T-cell (primary cell): ENCODE results near the gene POLR2F. TPM values are rescaled to one million over a fixed set of nuclear protein-coding genes. Genes with fewer than 3 reads are reported as not detected.

Experiments used
- ATAC-seq, 4 experiments: fragments of 200-7000 bp in 3 of 4; fragments of 150-1000 bp in 1 of 4; cut with Tn5 transposase; replicated peaks in 1 of 4; 1 replicate in 3 of 4; 2 replicates in 1 of 4; pipeline ENCODE4 v1.10.0; 2021; ENCODE audit warnings: moderate library complexity in 3 of 4, mild to moderate bottlenecking in 2 of 4, moderate number of reproducible peaks in 1 of 4
- CTCF ChIA-PET, 2 donors: fragments of 300-600 bp; sonication (Branson Sonifier 250); formaldehyde crosslinking; loops; one replicate each; lab custom pipeline; 2022; ENCODE audit warnings: antibody characterized with exemption in 2 of 2; lab: Charles Lee
- POLR2A ChIA-PET, 2 donors: fragments of 300-600 bp; sonication (Branson Sonifier 250); formaldehyde crosslinking; loops; one replicate each; lab custom pipeline; 2022; ENCODE audit warnings: antibody characterized with exemption in 2 of 2; lab: Charles Lee
- DNase-seq, 35 experiments: peaks; one replicate each; pipeline versions ENCODE4 v3.0.0 to v3.0.0-alpha.2; 2013 to 2023
- H3K27ac ChIP-seq: one replicate; pipeline ENCODE4 v1.5.1; 2013; ENCODE audit warnings: low read length
- H3K27me3 ChIP-seq, 2 experiments: replicated peaks in 1 of 2; 1 replicate in 1 of 2; 2 replicates in 1 of 2; pipeline versions ENCODE4 v1.6.1 to v1.7.0; 2013; ENCODE audit warnings: low read length in 1 of 2, mixed read lengths in 1 of 2; ENCODE audit not compliant: control insufficient read depth in 2 of 2, insufficient read depth in 2 of 2; ENCODE audit errors: extremely low read depth in 1 of 2
- H3K36me3 ChIP-seq, 2 donors: 1 replicate in 1 of 2; 2 replicates in 1 of 2; pipeline versions ENCODE4 v1.6.1 to v1.7.0; 2013; ENCODE audit warnings: low read length in 1 of 2; ENCODE audit not compliant: control insufficient read depth in 2 of 2, insufficient read depth in 1 of 2; ENCODE audit errors: extremely low read depth in 1 of 2
- H3K4me1 ChIP-seq, 2 experiments: 1 replicate in 1 of 2; 2 replicates in 1 of 2; pipeline versions ENCODE4 v1.6.1 to v1.7.0; 2013; ENCODE audit warnings: low read length in 2 of 2, mixed read lengths in 1 of 2; ENCODE audit not compliant: insufficient read depth in 2 of 2, control insufficient read depth in 1 of 2; ENCODE audit errors: extremely low read depth in 1 of 2
- H3K4me3 ChIP-seq, 2 donors: 1 replicate in 1 of 2; 2 replicates in 1 of 2; pipeline versions ENCODE4 v1.5.1 to v1.7.0; 2013; ENCODE audit warnings: mild to moderate bottlenecking in 2 of 2, low read length in 1 of 2, moderate library complexity in 1 of 2; ENCODE audit not compliant: control insufficient read depth in 1 of 2; ENCODE audit errors: extremely low read depth in 1 of 2
- H3K9me3 ChIP-seq: 2 replicates; pipeline ENCODE4 v1.7.0; 2013
- H3K27ac Mint-ChIP-seq, 2 donors: one replicate each; pipeline ENCODE4 v1.8.0; 2020 to 2021; ENCODE audit warnings: mild to moderate bottlenecking in 2 of 2, mixed read lengths in 2 of 2
- H3K27me3 Mint-ChIP-seq, 2 donors: one replicate each; pipeline ENCODE4 v1.8.0; 2021 to 2022; ENCODE audit warnings: mixed read lengths in 2 of 2
- H3K36me3 Mint-ChIP-seq: one replicate; pipeline ENCODE4 v1.8.0; 2021; ENCODE audit warnings: mixed read lengths
- H3K4me1 Mint-ChIP-seq, 3 donors: one replicate each; pipeline ENCODE4 v1.8.0; 2020 to 2022; ENCODE audit warnings: mixed read lengths in 3 of 3, mild to moderate bottlenecking in 1 of 3
- H3K4me3 Mint-ChIP-seq, 3 donors: one replicate each; pipeline ENCODE4 v1.8.0; 2020 to 2022; ENCODE audit warnings: mild to moderate bottlenecking in 3 of 3, mixed read lengths in 3 of 3, moderate library complexity in 3 of 3
- H3K9me3 Mint-ChIP-seq, 3 donors: one replicate each; pipeline ENCODE4 v1.8.0; 2020 to 2022; ENCODE audit warnings: mixed read lengths in 3 of 3
- WGBS: methylation state at CpG from one replicate; pipeline ENCODE4 v1.1.5; 2013; ENCODE audit warnings: missing lambda C conversion rate; ENCODE audit not compliant: insufficient coverage; 5-methylcytosine and 5-hydroxymethylcytosine counted together
- total RNA-seq, 35 experiments: library from RNA in 6 of 35; stranded (reverse) in 6 of 35; fragments of 120-200 nt in 1 of 35; gene quantifications; one replicate each; pipeline versions ENCODE4 v1.2.1 to v1.2.4 and lab custom pipeline; 2013 to 2026

The POLR2F gene
- total RNA-seq, 5 donors from 2014 or later (not counting 1 experiment from before 2014, with no cell fraction given), result 31.4 to 54.5 (median 49.4) TPM

DNA sequence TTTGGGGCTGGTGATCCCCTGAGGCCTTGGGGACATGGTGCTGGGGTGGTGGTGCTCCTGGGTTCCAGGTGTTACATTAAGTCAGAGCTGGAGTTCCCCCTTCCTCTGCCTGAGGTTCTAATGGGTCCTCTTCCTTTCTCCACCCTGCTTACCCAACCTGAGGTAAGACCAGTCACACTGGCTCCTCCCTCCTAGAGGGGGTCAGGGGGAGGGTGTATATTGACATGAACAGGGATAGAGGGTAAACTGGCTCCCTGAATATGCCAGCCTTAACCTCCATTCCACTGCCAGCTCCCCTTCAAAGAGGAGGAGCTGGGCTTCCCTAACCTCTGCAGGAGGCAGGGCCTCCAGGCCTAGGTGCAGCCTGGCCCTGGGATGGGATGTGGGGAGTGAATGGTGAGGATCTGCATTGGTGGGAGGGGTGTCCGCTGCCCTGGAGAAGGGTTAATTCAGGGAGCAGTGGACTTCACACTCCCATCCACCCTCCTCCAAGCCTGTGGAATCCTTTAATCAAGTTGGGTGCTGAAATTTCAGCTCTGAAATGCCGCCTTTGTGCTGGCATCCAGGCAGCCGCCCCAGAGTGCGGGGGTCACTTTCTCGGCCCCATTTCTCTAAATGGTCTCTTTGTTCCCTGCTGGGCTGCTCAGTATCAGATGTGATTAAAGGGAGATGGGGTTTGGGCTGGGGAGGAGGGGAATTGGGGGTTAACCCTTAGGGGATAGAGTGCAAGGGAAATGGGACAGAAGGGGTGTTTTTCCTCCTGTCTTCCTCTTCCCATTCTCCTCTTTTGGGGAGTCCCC, 15.2 kb downstream of the POLR2F start:
- ChIA-PET POLR2A (interaction anchor here in 1 of 2 donors (0.6 kb wide), 1 partner anchor 161 kb away, joined by 4 read pairs; the partner anchor contains the start of gene GCAT), CTCF (interaction anchor here in 1 of 2 donors (1.0 kb wide), 1 partner anchor 15 kb away, joined by 3 read pairs; the partner anchor contains the start of gene POLR2F)
- Mint-ChIP-seq H3K4me3 (no peak overlapping the region), H3K27me3 (no peaks in the 10 kb centered on the region), H3K4me1 (peaks cover 3 to 14% (median 5%) of the 10 kb centered on the region in 3 donors), H3K9me3 (no peaks in the 10 kb centered on the region), H3K36me3 (peaks cover 37% of the 10 kb centered on the region), H3K27ac (no peak overlapping the region)
- peaks cover 24 to 43% of the 10 kb centered on the region in 2 donors for H3K36me3 ChIP-seq
- no peak overlapping the region for H3K4me3 ChIP-seq
- no peak overlapping the region for H3K27ac ChIP-seq
- no peak for DNase-seq
- no peaks in the 10 kb centered on the region for H3K27me3 ChIP-seq
- no peak for ATAC-seq
- H3K4me1 ChIP-seq, result no peaks in the 10 kb centered on the region
- no peaks in the 10 kb centered on the region for H3K9me3 ChIP-seq
- WGBS, result 100% methylated on average over 3 of the region's 5 CpGs

DNA sequence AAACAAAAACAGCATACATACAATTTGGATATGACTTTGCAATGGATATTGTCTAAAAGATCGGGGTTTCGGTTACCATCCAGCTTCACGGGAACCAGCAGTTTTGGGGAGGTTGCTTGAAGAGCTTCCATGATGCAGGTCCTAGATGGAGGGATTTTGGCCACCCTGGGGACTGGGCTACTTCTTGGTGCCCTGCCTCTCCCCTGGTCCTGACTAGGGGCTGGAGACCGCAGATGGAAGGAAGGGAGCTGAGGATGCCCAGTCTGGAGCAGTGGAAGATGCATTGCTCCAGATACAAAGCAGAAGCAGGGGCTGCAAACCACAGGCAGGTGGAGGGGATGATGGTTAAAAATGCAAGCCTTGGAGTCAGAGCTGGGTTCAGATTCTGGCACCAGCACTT, 17.4 kb downstream of the POLR2F start:
- DNase-seq, result no peak
- H3K4me3 ChIP-seq, result no peak overlapping the region
- Mint-ChIP-seq H3K4me1 (peaks cover 0 to 8% (median 1%) of the 10 kb centered on the region in 3 donors), H3K27ac (no peak overlapping the region), H3K4me3 (no peak overlapping the region), H3K36me3 (peaks cover 46% of the 10 kb centered on the region), H3K9me3 (no peaks in the 10 kb centered on the region), H3K27me3 (no peaks in the 10 kb centered on the region)
- H3K36me3 ChIP-seq, result peaks cover 24 to 48% of the 10 kb centered on the region in 2 donors
- no peak overlapping the region for H3K27ac ChIP-seq
- H3K9me3 ChIP-seq, result no peaks in the 10 kb centered on the region
- no peaks in the 10 kb centered on the region for H3K27me3 ChIP-seq
- 96% methylated on average over 3 of the region's 4 CpGs for WGBS
- ChIA-PET POLR2A (no interaction called here), CTCF (no interaction called here)
- no peaks in the 10 kb centered on the region for H3K4me1 ChIP-seq
- ATAC-seq, result no peak

DNA sequence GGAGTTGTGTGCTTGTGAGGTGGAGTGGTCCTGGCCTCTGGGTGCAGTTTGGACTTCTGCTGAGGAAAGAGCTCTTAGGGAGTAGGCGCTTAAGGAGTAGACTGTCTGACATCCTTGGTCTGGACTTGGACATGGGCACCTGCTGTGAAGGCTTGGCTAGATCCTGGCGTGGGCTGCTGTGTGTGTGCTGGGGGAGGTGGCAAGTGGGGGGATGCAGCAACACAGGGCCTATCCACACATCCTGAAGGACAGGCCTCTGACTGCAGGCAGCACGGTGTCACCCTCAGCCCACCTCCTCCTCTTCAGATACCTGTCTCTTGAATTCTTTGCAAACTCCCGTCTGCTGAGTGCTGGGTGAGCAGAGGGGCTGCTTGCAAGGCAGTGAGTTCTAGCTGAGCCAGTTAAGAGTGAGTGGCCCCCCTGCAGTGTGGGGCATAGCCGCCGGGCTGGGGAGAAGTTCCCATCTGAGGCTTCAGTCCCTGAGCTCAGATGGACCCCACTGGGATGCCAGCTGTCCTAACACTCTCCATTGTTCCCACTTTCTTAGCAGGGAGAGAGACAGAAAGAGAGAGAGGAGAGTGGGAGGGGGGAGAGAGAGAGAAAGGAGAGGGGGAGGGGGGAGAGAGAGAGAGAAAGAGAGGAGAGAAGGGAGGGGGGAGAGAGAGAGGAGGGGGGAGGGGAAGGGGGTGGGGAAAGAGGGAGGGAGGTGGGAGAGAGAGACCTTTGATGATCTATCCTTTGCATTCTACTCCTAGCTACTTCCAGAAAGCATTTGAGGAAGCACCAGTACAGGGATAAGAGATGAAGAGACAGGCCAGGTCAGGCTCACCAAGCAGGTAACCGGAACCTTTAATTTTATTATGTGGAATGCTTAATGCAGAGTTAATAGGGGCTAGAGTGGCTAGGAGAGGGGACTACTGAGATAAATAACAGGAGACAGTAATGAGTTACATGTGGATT, 18.3 kb downstream of the POLR2F start:
- no peak for DNase-seq
- H3K27me3 ChIP-seq, result no peaks in the 10 kb centered on the region
- no peaks in the 10 kb centered on the region for H3K4me1 ChIP-seq
- ATAC-seq, result no peak
- POLR2A ChIA-PET, result no interaction called here
- H3K36me3 Mint-ChIP-seq, result peaks cover 43% of the 10 kb centered on the region
- no peak overlapping the region for H3K4me3 ChIP-seq
- peaks cover 21 to 43% of the 10 kb centered on the region in 2 donors for H3K36me3 ChIP-seq
- CTCF ChIA-PET, result interaction anchor here in 1 of 2 donors (0.6 kb wide), 1 partner anchor 337 kb away, joined by 3 read pairs; no protein-coding TSS in a partner anchor
- no peaks in the 10 kb centered on the region for H3K9me3 ChIP-seq
- H3K27ac Mint-ChIP-seq, result no peak overlapping the region
- peaks cover 0 to 8% (median 1%) of the 10 kb centered on the region in 3 donors for H3K4me1 Mint-ChIP-seq
- H3K9me3 Mint-ChIP-seq, result no peaks in the 10 kb centered on the region
- WGBS, result 90% methylated on average over 2 of the region's 7 CpGs
- no peaks in the 10 kb centered on the region for H3K27me3 Mint-ChIP-seq
- H3K27ac ChIP-seq, result no peak overlapping the region
- H3K4me3 Mint-ChIP-seq, result no peak overlapping the region

DNA sequence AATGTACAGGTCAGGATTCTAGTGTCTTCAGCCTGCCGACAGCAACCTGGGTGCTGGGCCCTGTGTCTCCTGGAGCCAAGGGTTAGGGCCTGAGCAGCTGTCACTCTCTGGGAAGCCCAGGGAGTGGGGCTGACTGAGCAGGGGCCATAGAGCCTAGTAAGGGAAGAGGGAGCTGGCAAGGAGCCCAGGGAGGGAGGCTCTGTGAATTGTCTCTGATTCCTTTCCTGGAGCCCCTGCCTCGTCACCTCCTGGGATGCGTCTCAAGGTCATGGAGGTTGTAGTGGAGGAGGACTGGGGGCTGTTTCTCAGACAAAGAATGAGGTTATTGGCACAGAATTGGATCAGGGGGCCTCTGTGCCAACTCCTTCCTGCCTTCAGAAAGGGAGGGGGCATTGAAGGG, 19.0 kb downstream of the POLR2F start:
- ChIA-PET POLR2A (no interaction called here), CTCF (no interaction called here)
- Mint-ChIP-seq H3K4me3 (no peak overlapping the region), H3K36me3 (peaks cover 35% of the 10 kb centered on the region), H3K9me3 (no peaks in the 10 kb centered on the region), H3K4me1 (peaks cover 0 to 8% (median 1%) of the 10 kb centered on the region in 3 donors), H3K27me3 (no peaks in the 10 kb centered on the region), H3K27ac (no peak overlapping the region)
- Histone ChIP-seq H3K36me3 (peaks cover 19 to 35% of the 10 kb centered on the region in 2 donors), H3K4me1 (no peaks in the 10 kb centered on the region), H3K27ac (no peak overlapping the region), H3K9me3 (no peaks in the 10 kb centered on the region), H3K4me3 (no peak overlapping the region), H3K27me3 (no peaks in the 10 kb centered on the region)
- 90% methylated on average over 2 of the region's 3 CpGs for WGBS
- ATAC-seq (no peak), DNase-seq (no peak)

DNA sequence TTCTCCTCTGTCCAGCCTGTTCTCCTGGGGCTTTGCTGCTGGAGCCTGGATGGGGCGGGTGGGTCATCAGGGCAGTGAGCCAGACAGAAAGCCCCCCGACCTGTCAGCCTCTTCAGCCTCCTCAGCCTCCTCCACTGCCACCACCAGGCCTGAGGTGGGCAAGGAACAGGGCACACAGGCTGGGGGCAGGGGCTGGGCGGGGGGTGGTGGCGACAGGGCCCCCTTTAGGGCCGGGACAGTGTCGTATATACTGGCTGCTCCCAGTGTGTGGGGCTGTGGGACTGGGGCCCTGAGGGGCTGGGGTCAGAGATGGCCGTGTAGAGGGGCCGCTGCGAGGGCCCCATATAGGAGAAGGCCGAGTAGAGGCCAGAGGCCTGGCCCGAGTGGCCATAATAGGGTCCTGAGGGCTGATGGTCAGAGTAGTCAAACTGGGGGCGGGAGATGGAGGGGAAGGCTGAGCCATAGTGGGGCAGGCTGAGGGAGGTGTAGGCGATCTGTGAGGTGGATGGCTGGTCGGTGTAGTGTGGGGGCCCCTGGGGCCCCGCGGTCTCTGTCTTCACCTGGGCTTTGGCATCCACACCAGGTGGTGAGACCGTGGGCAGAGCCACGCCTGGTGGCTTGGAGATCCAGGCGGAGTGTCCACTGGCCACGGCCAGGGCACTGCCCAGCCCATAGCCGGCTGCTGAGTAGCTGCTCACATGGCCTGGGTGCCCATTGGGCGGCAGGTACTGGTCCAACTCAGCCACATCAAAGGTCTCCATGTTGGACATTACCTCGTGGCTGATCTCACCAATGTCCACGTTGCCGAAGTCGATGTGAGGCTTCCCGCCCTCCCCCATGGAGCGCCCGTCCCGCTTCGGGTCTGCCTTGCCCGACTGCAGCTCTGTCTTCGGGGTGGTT, 20.0 kb downstream of the POLR2F start:
- ATAC-seq, result no peak
- ChIA-PET POLR2A (no interaction called here), CTCF (no interaction called here)
- H3K36me3 ChIP-seq, result peaks cover 11 to 25% of the 10 kb centered on the region in 2 donors
- DNase-seq, result no peak
- Mint-ChIP-seq H3K27ac (no peak overlapping the region), H3K27me3 (no peaks in the 10 kb centered on the region), H3K9me3 (no peaks in the 10 kb centered on the region), H3K4me3 (no peak overlapping the region), H3K4me1 (peaks cover 0 to 8% (median 1%) of the 10 kb centered on the region in 3 donors), H3K36me3 (peaks cover 35% of the 10 kb centered on the region)
- H3K4me1 ChIP-seq, result no peaks in the 10 kb centered on the region
- WGBS, result 95% methylated on average over 20 of the region's 33 CpGs
- H3K27me3 ChIP-seq, result no peaks in the 10 kb centered on the region
- no peaks in the 10 kb centered on the region for H3K9me3 ChIP-seq
- no peak overlapping the region for H3K27ac ChIP-seq
- no peak overlapping the region for H3K4me3 ChIP-seq
